ENCODE measurements around the gene GNG7. TPM values are rescaled to one million over a fixed set of nuclear protein-coding genes. Genes with fewer than 3 reads are reported as not detected.
"Not testable (repeated sequence)": the region's sequence is repeated elsewhere in the genome, so short reads cannot be mapped to it uniquely, and the experiment has no call there.

Gene GNG7
- total RNA-seq, 1 donor from 2014 or later = 0.09 TPM

DNA sequence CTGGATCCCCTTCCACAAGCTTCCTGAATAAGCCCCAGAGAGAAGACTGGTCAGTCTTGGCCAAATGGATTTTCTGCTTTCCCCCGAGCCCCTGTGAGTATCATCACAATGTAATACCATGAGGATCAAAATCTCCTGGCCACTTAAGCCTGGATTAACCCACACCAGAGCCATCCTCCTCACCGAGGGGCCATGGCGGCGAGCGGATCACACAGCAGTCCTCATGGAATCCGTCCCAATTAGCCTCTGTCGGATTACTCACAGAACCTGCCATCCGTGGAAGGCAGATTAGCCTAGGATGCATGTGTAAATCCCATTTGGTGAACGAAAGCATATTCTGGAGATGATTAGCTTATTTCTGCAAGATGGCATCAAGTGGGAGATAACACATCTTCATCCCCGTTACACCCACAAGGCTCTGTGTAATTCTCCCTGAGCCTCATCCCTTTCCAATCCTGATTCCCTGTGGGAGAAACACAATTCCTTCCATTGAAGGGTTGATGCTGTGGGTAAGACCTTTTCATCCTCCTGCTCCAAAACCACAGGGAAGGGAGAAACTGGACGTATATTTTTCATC lies 42.5 kb downstream of the GNG7 start:
- Mint-ChIP-seq H3K27me3 (no peaks in the 10 kb centered on the region), H3K27ac (no peak overlapping the region), H3K4me3 (no peak overlapping the region), H3K4me1 (no peaks in the 10 kb centered on the region), H3K36me3 (ENCODE audit: low read depth) (no peaks in the 10 kb centered on the region), H3K9me3 (no peaks in the 10 kb centered on the region)
- intact Hi-C loops (cut with micrococcal nuclease) = no loop called here
- no peak for DNase-seq

DNA sequence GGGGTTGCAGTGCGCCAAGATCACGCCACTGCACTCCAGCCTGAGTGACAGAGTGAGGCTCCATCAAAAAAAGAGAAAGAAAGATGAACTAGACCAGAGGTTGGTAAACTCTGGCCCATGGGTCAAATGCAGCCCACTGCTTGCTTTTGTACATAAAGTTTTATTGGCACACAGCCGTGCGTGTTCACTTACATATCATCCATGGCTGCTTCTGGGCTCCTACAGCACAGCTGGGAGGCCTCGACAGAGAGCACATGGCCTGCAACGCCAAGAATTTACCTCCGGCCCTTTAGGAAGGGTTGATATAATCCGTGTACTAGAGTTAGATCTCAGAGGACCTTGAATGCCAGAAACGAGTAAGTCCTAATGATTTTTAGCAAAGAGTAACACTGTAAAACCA lies 46.0 kb downstream of the GNG7 start:
- intact Hi-C loops (cut with micrococcal nuclease) = no loop called here
- DNase-seq = no peak
- no peaks in the 10 kb centered on the region for H3K4me1 Mint-ChIP-seq
- H3K27ac Mint-ChIP-seq = no peak overlapping the region
- no peaks in the 10 kb centered on the region for H3K9me3 Mint-ChIP-seq
- H3K4me3 Mint-ChIP-seq = no peak overlapping the region
- H3K36me3 Mint-ChIP-seq (ENCODE audit: low read depth) = no peaks in the 10 kb centered on the region
- H3K27me3 Mint-ChIP-seq = no peaks in the 10 kb centered on the region

GRCh38 chr19:2653710-2654707 lies 48.5 kb downstream of the GNG7 start:
- Mint-ChIP-seq H3K27me3 (no peaks in the 10 kb centered on the region), H3K36me3 (ENCODE audit: low read depth) (no peaks in the 10 kb centered on the region), H3K4me3 (no peak overlapping the region), H3K27ac (no peak overlapping the region), H3K9me3 (no peaks in the 10 kb centered on the region), H3K4me1 (no peaks in the 10 kb centered on the region)
- intact Hi-C loops (cut with micrococcal nuclease) = no loop called here
- no peak for DNase-seq

DNA sequence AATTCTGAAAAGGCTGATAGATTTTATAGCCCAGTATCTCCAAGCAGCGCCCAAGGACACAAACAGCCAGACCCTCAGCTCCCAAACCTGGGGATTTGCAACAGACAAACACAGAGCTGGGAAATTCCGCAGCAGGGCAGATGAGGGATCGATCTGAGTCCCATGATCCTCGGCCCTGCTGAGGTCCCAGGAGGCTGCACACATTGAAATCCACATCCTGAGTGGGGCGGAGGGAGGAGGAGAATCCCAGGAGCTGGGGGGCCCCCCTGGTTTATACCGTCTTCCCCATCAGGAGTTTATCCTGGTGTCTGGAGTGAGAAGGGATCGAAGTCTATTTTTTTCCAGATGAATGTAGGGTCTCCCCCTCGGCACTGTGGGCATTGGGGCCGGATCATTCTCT lies 49.3 kb downstream of the GNG7 start:
- no peaks in the 10 kb centered on the region for H3K36me3 Mint-ChIP-seq (ENCODE audit: low read depth)
- H3K27me3 Mint-ChIP-seq = no peaks in the 10 kb centered on the region
- intact Hi-C loops (cut with micrococcal nuclease) = no loop called here
- no peak overlapping the region for H3K27ac Mint-ChIP-seq
- DNase-seq = no peak
- no peak overlapping the region for H3K4me3 Mint-ChIP-seq
- no peaks in the 10 kb centered on the region for H3K9me3 Mint-ChIP-seq
- H3K4me1 Mint-ChIP-seq = no peaks in the 10 kb centered on the region

DNA sequence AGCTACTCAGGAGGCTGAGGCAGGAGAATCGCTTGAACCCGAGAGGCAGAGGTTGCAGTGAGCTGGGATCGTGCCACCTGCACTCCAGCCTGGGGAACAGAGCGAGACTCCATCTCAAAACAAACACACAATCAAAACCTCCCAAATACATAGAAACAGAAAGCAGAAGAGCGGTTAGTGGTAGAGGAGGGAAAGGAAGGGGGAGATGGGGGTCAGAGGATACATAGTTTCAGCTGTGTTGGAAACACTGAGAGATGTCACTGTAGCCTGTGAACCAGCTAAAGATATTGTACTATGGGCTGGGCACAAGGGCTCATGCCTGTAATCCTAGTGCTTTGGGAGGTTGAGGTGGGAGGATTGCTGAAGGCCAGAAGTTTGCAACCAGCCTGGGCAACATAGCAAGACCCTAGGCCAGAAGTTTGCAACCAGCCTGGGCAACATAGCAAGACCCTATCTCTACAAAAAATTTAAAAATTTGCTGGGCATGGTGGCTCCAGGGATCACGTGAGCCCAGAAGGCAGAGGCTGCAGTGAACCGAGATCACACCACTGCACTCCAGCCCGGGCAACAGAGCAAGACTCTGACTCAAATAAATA lies 49.9 kb downstream of the GNG7 start:
- intact Hi-C loops (cut with micrococcal nuclease) = no loop called here
- Mint-ChIP-seq H3K4me3 (no peak overlapping the region), H3K27ac (no peak overlapping the region), H3K36me3 (ENCODE audit: low read depth) (no peaks in the 10 kb centered on the region), H3K9me3 (no peaks in the 10 kb centered on the region), H3K27me3 (no peaks in the 10 kb centered on the region), H3K4me1 (no peaks in the 10 kb centered on the region)
- no peak for DNase-seq

DNA sequence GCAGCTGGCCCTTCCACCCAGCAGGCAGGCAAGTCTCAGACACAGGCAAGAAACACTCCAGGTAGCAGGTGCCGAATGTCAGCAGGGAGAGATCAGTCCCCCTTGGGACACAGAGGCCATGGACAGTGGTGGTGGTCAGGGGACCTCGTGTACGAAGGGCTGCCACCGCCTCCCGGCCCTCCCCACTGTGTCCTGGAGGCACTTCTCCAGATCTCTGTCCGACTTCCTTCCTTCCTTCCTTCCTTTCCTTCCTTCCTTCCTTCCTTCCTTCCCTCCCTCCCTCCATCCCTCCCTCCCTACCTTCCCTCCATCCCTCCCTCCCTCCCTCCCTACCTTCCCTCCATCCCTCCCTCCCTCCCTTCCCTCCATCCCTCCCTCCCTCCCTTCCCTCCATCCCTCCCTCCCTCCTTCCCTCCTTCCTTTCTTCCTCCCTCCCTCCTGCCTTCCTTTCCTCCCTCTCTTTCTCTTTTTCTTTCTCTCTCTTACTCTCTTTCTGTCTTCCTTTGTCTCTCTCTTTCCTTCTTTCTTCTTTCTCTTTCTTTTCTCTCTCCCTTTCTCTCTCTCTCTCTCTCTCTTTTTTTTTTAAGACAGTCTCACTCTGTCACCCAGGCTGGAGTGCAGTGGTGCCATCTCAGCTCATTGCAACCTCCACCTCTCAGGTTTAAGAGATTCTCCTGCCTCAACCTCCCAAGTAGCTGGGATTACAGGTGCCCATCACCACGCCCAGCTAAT lies 51.3 kb downstream of the GNG7 start:
- H3K27me3 Mint-ChIP-seq; H3K4me1 Mint-ChIP-seq; intact Hi-C loops (cut with micrococcal nuclease); H3K36me3 Mint-ChIP-seq (ENCODE audit: low read depth); DNase-seq; H3K27ac Mint-ChIP-seq; H3K9me3 Mint-ChIP-seq; H3K4me3 Mint-ChIP-seq: not testable (repeated sequence)

- H3K36me3 Mint-ChIP-seq (ENCODE audit: low read depth) = no peaks in the 10 kb centered on the region
- intact Hi-C loops (cut with micrococcal nuclease) = no loop called here
- no peaks in the 10 kb centered on the region for H3K9me3 Mint-ChIP-seq
- H3K4me3 Mint-ChIP-seq = no peak overlapping the region
- DNase-seq = no peak
- H3K27ac Mint-ChIP-seq = no peak overlapping the region
- no peaks in the 10 kb centered on the region for H3K4me1 Mint-ChIP-seq
- H3K27me3 Mint-ChIP-seq = no peaks in the 10 kb centered on the region
Measured at GRCh38 chr19:2650515-2650914, 52.0 kb downstream of the GNG7 start.

GRCh38 chr19:2648528-2648937 lies 54.0 kb downstream of the GNG7 start:
- Mint-ChIP-seq H3K9me3 (no peaks in the 10 kb centered on the region), H3K4me1 (no peaks in the 10 kb centered on the region), H3K27me3 (no peaks in the 10 kb centered on the region), H3K27ac (no peak overlapping the region), H3K4me3 (no peak overlapping the region), H3K36me3 (ENCODE audit: low read depth) (no peaks in the 10 kb centered on the region)
- intact Hi-C loops (cut with micrococcal nuclease) = loop anchor here (1.0 to 2.0 kb wide), 2 partner anchors 101 to 460 kb away; no protein-coding TSS in a partner anchor
- DNase-seq = peak; percentile 92

DNA sequence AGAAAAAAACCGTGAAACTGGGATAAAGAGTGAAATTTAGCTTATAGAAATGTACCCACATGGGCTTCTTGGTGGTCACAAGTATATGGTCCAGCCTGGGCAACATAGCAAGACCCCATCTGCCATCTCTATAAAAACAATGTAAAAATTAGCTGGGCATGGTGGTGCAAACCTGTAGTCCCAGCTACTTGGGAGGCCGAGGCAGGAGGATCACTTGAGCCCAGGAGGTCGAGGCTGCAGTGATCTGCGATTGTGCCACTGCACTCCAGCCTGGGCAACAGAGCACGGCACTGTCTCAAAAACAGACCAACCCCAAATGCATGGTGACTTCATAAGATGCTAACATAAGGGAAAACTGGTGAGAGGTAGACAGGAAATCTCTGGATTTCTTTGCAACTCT lies 54.4 kb downstream of the GNG7 start:
- Mint-ChIP-seq H3K4me1 (no peaks in the 10 kb centered on the region), H3K27me3 (no peaks in the 10 kb centered on the region), H3K27ac (no peak overlapping the region), H3K36me3 (ENCODE audit: low read depth) (no peaks in the 10 kb centered on the region), H3K4me3 (no peak overlapping the region), H3K9me3 (no peaks in the 10 kb centered on the region)
- DNase-seq = no peak
- intact Hi-C loops (cut with micrococcal nuclease) = loop anchor here (1.0 to 2.0 kb wide), 2 partner anchors 101 to 461 kb away; no protein-coding TSS in a partner anchor

- Mint-ChIP-seq H3K27me3 (no peaks in the 10 kb centered on the region), H3K36me3 (ENCODE audit: low read depth) (no peaks in the 10 kb centered on the region), H3K27ac (no peak overlapping the region), H3K4me3 (no peak overlapping the region), H3K9me3 (no peaks in the 10 kb centered on the region), H3K4me1 (no peaks in the 10 kb centered on the region)
- intact Hi-C loops (cut with micrococcal nuclease) = no loop called here
- DNase-seq = no peak
Measured at GRCh38 chr19:2646866-2647535, 55.5 kb downstream of the GNG7 start.

DNA sequence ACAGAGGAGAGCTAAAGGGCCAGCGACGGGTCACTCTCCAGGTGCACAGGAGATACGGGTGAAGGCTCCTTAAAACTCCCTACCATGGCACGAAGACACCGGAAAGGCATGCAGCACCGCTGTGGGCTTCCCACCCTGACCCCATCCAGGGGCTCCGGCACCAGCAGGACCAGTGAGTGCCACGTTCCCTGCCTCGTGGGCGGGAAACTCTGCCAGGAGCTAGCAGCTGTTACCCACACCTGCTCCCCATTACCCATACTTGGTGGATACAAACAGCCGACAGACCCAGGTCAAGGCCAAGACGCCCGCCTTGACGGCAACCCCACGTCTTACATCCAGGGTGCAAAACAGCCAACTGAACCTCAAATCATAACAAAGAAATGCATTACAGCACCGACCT lies 56.7 kb downstream of the GNG7 start:
- H3K4me1 Mint-ChIP-seq = no peaks in the 10 kb centered on the region
- intact Hi-C loops (cut with micrococcal nuclease) = no loop called here
- no peak for DNase-seq
- H3K9me3 Mint-ChIP-seq = no peaks in the 10 kb centered on the region
- no peaks in the 10 kb centered on the region for H3K36me3 Mint-ChIP-seq (ENCODE audit: low read depth)
- no peak overlapping the region for H3K27ac Mint-ChIP-seq
- no peaks in the 10 kb centered on the region for H3K27me3 Mint-ChIP-seq
- no peak overlapping the region for H3K4me3 Mint-ChIP-seq

GRCh38 chr19:2643123-2643737 lies 59.3 kb downstream of the GNG7 start:
- DNase-seq; H3K36me3 Mint-ChIP-seq (ENCODE audit: low read depth); H3K9me3 Mint-ChIP-seq; H3K27me3 Mint-ChIP-seq; intact Hi-C loops (cut with micrococcal nuclease); H3K4me1 Mint-ChIP-seq; H3K4me3 Mint-ChIP-seq; H3K27ac Mint-ChIP-seq: not testable (repeated sequence)

DNA sequence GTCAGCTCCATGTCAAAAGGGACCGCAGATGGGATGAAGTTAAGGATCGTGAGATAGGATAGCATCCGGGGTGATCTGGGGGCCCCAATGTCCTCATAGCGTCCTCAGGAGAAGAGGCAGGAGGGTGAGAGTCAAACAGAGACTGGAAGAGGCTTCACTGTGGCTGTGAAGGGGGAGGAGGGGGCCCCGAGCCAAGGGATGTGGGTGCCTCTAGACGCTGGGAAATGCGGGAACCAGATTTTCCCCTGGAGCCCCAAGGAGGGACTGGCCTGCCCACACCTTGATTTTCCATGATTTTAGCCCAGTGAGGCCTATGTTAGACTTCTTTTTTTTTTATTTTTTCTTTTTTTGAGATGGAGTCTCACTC lies 61.2 kb downstream of the GNG7 start:
- intact Hi-C loops (cut with micrococcal nuclease) = no loop called here
- H3K4me1 Mint-ChIP-seq = peaks cover 9% of the 10 kb centered on the region
- H3K4me3 Mint-ChIP-seq = no peak overlapping the region
- H3K27me3 Mint-ChIP-seq = peaks cover 10% of the 10 kb centered on the region
- H3K36me3 Mint-ChIP-seq (ENCODE audit: low read depth) = no peaks in the 10 kb centered on the region
- DNase-seq = no peak
- no peak overlapping the region for H3K27ac Mint-ChIP-seq
- no peaks in the 10 kb centered on the region for H3K9me3 Mint-ChIP-seq

Measured in activated CD4-positive, alpha-beta T cell treated with anti-CD3 and anti-CD28 coated beads, Interleukin-2, amount 10 ng/mL, durations not matched to agents 24 days and 14 days (primary cell).